HG03159 (cell line): ENCODE data around the gene PROZ.
"Not testable (repeated sequence)": the region's sequence is repeated elsewhere in the genome, so short reads cannot be mapped to it uniquely, and the experiment has no call there.

Source experiments
- ATAC-seq: cut with Tn5 transposase; IDR thresholded peaks from one replicate; pipeline ENCODE4 v1.9.1; 2021; ENCODE audit warnings: mild to moderate bottlenecking, moderate library complexity; ENCODE audit not compliant: unreplicated experiment

PROZ gene

GRCh38 chr13:113155201-113155600 lies 3.2 kb upstream of the PROZ start:
- ATAC-seq, result no peak

- no peak for ATAC-seq
Observed at GRCh38 chr13:113155982-113156655, 2.3 kb upstream of the PROZ start.

- no peak for ATAC-seq
Observed at GRCh38 chr13:113157206-113157928, 1.1 kb upstream of the PROZ start.

- ATAC-seq, result no peak
Observed at GRCh38 chr13:113158946-113159345, 498 bp downstream of the PROZ start.

- ATAC-seq, result no peak
Observed at GRCh38 chr13:113159701-113160100, 1.3 kb downstream of the PROZ start.

- no peak for ATAC-seq
Observed at GRCh38 chr13:113160983-113161382, 2.5 kb downstream of the PROZ start.

GRCh38 chr13:113161433-113161832 lies 3.0 kb downstream of the PROZ start:
- ATAC-seq, result no peak

- ATAC-seq, result not testable (repeated sequence)
Observed at GRCh38 chr13:113161975-113162374, 3.5 kb downstream of the PROZ start.

- no peak for ATAC-seq
Observed at GRCh38 chr13:113162783-113163685, 4.6 kb downstream of the PROZ start.

- ATAC-seq, result no peak
Observed at GRCh38 chr13:113164492-113164891, 6.0 kb downstream of the PROZ start.

GRCh38 chr13:113166266-113166665 lies 7.8 kb downstream of the PROZ start:
- ATAC-seq, result no peak

GRCh38 chr13:113166681-113167080 lies 8.2 kb downstream of the PROZ start:
- no peak for ATAC-seq

- ATAC-seq, result no peak
Observed at GRCh38 chr13:113167155-113167554, 8.7 kb downstream of the PROZ start.

- ATAC-seq, result no peak
Observed at GRCh38 chr13:113167575-113167974, 9.1 kb downstream of the PROZ start.

- no peak for ATAC-seq
Observed at GRCh38 chr13:113168211-113168610, 9.8 kb downstream of the PROZ start.

- ATAC-seq, result no peak
Observed at GRCh38 chr13:113169277-113170272, 11.1 kb downstream of the PROZ start.

- ATAC-seq, result no peak
Observed at GRCh38 chr13:113170511-113170910, 12.1 kb downstream of the PROZ start.

GRCh38 chr13:113171250-113172125 lies 13.0 kb downstream of the PROZ start:
- ATAC-seq, result no peak

- no peak for ATAC-seq
Observed at GRCh38 chr13:113172419-113172926, 14.0 kb downstream of the PROZ start.
